IPS-NIHi7 (cell line): Measurements from ENCODE around the gene MFSD6.
"Not testable (repeated sequence)": the region's sequence is repeated elsewhere in the genome, so short reads cannot be mapped to it uniquely, and the experiment has no call there.

ENCODE experiments used
- DNase-seq: peaks from one replicate; pipeline ENCODE4 v3.0.0; 2012; ENCODE audit warnings: mixed read lengths; ENCODE audit errors: extremely low spot score

MFSD6 gene

DNA sequence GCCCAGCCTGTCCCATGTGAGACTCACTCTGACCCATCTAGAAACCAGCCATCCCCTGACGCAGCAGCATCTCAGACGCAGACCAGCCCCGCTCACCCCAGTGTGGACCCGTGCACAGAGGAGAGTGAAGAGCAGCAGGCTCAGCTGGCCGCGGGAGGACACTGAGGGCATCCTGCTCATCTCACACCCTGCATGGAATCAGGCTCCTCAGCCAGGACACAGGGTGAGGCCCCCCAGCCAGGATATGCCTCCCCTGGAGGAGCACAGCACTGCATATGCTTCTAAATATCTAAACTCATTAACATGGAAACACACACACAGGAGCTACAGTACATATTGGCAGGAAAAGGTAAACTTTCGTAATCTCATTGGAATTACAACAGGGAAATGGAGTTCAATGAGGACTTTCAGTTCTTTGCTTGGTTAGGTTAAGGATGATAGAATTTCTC is 91.9 kb downstream of the MFSD6 start:
- DNase-seq = no peak

DNA sequence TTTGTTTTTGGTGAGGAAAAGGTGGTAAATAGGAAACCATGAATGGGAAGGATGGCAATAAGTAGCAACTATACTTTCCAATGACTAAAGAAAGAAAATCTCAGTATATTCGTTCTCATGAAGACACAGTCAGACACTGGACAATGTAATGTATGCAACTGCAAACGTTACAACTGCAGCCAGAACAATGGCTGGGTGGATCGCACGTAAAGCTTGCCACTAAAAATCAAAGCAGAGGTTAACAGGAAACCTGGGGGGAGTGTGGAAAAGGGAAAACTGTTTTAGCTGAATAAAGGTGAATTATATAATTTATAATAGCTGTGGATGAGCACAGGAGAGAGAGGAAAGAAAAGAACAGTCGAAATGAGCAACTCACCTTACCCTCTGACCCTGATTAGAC is 93.1 kb downstream of the MFSD6 start:
- no peak for DNase-seq

DNA sequence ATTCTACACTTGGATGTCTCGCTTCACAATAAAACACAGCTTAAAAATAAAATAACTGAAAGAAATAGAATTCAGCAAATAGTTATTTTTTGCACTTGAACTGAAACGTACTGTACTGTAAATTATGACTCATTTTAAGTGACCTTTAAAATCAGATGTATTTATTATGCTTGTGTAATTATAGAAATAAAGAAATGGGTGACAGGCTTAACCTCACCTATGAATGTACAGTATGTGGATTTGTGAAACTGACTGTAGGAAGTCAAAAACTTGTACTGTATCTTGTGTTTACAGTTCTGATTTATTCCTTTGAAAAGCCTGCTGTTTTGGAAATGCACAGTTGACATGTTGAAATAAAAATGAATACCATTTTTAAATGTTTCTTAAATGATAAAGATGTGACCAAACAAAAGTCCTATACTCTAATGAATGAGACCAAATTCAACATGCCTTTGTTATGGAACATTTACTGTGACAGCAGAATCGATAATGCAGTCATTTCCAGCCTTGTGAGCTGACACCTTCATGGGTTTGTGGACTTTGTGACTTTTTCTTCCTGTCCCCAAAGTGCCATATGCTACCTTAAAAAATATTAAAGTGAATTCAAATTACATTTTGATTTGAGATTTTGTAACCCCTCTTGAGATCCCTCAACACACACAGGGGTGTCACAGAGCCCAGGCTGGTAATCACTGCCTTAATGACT is 93.7 kb downstream of the MFSD6 start:
- DNase-seq = no peak

DNA sequence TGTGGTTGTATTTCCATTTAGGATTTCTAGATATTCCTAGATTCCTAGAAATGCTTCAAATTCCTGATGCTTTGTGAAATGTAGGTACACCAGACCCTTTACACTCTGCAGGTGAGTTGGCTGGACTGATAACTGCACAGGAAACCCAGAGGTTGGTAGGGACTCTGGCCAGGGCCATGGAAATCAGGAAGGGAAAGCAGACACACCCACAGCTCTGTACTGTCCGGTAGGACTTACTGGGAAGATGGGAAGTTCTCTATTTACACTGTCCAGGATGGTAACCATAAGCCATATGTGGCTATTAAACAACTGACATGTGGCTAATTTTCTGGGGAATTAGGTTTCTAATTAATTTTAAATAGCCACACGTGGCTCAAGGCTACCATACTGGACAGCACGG is 94.9 kb downstream of the MFSD6 start:
- no peak for DNase-seq

DNA sequence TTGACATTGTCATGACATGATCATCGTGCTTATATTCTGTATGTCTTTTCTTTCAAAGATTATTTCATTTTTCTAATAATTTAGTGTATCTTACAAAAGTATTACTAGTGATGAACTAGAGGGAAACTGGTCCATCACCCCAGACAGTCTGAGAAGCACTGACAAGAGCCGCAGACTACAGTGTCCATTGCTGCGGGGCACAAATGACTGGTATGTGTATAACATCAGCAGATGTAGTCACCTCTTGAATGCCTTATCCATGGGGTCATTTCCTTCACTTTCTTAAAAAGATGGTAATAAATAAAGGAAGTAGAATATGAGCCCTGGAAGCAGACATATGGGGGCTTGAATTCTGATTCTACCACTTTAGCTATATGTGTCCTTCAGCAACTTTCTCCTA is 96.8 kb downstream of the MFSD6 start:
- DNase-seq = no peak

DNA sequence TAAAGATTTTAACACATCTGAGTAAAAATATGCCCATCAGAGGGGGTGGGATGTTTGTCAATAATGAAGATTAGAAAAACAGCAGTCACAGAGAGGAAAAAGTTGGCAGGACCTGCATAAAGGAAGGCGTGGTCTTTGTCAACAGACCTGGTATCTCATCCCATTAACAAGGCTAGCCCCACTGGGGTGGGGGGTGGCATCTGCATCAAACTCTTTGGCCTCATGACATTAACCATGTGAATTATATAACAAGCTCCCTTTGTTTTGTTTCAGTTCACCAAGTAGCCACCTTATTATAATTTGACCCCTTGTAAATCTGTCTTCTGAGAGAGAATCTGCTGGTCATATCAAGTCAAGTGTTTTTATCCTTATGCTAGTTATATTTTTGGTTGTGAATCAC is 97.5 kb downstream of the MFSD6 start:
- DNase-seq = no peak

DNA sequence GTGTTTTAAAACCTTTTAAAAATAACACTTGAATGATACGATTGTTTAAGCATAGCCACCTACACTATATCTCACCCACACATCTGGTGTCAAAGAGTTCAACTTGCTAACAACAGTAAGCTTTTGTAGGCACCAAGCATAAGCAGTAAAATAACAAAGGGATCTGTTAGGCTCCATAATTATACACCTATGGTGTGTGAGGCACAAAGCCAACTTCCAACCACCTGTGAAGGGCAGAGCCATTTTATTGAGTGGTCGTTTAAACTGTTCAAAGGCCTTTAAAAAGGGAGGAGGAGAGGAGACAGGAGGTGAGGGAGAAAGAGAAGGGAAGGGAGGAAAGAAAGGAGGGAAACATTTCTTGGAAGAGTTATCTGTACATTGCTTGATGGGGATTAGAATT is 98.5 kb downstream of the MFSD6 start:
- no peak for DNase-seq

DNA sequence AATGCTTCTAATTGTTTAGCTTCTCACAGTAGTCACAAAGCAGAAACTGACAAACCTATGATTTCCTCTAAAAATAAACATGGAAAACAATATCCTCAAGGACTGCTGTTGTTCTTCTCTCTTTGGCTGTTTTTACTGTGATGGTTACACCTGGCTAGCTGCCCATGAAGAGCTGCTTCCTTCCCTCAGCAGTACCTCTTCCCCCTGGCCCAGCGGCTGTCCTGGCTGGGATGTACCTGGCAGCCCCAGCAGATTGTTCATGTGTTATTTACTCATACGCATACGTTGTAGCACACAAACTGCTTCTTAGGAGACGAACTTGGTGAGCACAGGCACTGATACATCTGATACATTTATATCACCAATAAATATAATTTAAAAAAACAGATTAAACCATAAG is 99.0 kb downstream of the MFSD6 start:
- no peak for DNase-seq

DNA sequence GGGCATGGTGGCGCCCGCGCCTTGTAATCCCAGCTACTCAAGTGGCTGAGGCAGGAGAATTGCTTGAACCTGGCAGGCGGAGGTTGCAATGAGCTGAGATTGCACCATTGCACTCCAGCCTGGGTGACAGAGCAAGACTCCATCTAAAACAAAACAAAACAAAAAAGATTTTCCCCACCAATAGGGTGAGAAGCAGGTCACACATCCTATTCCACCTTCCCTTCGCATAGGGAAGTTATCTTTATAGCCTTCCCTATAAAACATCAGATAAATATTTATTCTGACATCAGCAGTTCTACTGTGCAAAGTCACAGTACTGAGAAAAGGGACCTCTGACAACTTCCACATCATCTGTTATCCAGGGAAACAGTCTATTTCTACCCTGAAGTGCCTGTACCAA is 101.7 kb downstream of the MFSD6 start:
- not testable (repeated sequence) for DNase-seq

DNA sequence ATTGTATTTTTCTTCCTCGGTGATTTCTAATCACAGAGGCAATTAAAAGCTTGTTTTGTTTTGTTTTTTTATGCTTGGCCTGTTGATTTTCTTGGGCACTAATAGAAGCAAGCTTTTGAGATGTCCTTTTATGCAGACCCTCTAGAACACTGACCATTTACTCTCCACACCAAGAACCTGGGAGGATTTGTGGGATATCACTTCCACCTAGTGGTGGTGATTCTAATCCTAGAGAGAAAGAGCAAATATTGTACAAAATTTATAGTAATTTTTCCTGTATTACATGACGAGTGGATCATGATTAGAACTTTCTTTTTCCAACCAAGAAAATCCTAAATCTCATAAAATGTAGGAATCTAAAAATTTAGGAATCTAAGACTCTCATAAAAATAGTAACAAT is 102.9 kb downstream of the MFSD6 start:
- no peak for DNase-seq

DNA sequence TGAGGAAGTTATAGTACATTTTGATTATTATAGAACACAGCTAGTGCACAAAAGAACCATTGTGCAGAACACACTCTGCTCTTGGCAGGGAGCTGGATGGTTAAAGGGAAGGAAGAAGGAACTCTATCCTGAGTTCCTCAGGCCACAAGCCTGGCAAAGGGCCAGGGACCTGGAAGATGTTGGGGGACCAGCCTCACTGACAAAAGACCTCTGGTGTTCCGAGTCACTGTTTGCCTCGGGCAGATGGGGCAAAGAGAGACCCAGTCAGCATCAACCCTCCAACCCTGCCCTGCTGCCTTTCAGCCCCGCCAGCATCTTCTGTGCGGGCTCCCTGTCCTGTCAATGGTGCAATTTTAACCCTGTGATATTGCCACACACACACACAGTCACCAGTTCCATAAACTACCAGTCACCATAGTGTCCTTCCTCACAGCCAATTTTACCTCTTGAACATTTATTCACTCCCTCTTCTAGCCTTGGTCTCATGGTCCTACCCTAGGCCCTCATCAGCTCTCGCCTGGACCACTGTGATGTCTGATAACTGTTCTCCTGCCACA is 104.5 kb downstream of the MFSD6 start:
- DNase-seq = no peak

DNA sequence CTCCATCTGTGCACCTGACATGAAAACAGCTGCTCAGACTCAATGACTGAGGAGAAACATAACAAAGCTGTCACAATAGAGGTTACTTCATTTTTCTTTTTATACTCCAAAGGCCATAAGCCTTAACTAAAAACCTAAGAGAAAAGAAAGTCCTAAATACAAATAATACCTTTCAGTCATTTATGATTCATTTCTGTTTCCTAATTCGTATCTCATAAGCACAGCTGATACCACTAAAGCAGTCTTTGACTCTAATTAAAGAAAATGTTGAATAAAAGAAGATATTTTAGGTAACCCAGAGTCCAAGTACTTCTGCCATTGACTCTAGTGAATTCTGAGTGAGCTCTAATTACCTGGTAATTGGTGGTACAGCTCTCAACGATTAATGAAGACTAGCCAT is 105.7 kb downstream of the MFSD6 start:
- DNase-seq = no peak

DNA sequence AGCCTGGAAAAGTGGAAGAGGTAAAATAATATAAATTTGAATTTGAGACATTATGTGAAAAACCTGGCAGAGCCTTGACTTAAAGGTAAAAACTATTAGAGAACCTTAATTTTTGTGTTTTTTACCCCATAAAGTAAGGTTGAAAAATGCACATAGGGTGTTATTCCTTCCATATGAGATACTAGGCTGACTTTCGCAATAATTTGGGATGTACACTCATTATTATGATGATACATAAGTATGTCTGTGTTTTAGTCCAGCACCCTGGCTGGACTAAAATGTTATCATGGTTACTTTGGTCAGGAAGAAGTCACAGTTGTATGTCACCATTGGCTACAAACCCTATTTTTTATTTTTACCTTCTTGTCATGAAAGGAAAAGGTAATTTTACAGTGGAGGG is 106.5 kb downstream of the MFSD6 start:
- DNase-seq = no peak

DNA sequence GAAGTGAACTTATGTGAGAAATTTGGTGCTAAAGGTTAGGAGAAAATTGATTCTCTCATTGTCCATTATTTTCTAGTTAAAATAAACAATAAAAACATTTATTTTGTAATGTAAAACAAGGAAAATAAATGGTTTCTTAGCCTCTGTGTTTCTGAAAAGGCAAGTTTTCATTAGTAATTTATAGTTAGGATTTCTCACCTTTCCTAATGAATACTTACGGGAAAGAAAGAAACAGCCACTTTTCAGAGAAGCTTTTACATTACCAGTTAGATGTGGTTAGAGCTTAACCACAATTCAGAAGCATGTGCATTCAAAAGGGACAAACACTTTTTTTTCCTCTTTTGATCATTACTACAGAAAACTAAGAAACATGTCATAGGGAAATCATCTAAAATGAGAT is 107.5 kb downstream of the MFSD6 start:
- DNase-seq = no peak

DNA sequence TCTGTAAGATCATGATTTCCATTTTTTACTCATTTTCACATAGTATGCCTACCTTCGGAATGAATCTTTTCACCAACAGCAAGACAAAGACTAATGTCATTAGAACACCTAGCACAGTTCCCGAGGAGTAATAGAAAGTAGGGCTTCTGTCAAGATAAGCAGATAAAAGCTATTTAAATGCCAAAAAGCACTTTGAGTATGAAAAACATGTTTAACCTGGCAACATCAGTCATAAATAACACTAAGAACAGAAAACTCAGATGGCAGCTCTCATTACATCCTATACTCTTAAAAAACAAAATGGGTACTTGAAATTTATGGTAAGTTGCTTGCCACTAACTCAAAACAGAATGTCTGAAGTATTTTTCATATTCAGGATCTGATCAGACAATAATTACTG is 109.3 kb downstream of the MFSD6 start:
- no peak for DNase-seq

DNA sequence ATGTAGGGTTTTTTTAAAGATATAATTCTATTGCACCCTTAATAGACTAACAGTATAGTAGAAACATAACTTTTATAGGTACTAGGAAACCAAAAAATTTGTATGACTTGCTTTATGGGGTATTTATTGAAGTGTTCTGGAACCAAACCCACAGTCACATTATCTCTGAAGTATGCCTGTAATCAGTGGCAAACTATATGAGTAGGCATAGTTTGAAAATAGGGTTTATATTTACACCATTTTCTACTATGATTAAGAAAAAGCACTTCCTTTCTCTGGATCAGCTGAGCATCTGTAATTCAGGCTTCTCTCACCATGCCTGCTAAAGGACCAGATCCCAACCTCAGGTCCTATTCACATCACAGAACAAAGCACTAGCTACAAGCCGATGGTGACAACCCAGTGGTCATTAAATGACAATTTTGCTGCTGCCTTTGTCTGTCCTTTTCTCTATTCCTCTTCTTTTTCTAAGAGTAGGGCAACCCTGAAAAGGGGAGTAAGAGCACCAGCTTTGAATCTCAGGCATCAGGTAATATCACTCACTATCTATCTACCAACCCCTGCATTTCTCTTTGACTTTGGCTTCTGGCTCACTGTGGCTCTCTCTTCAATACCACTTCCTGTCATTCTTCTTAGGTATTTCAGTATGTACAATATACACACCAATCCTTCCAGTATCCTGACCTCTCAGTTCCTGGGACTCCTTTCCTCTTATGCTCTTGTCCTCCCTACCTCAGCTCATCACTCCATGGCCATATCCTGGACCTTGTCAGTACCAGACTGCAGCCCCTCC is 112.0 kb downstream of the MFSD6 start:
- no peak for DNase-seq

DNA sequence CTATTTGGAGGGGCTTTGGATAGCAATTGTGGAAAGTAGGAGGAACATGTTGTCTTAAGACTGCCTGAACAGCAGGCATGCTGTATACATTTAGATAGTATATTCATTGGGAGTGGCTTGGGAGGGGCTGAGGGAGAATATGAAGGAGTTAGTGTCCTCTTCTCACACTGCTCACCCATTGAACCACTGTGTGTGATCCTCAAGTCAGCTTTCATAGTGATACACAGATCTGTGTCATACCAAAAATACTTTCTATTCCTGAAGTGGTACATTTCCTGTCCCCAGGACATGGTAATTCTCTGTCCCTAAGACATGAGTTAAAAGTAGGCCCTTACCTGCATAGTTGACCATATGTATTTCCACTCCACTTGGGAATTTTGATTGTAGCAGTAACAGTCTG is 116.8 kb downstream of the MFSD6 start:
- DNase-seq = no peak

DNA sequence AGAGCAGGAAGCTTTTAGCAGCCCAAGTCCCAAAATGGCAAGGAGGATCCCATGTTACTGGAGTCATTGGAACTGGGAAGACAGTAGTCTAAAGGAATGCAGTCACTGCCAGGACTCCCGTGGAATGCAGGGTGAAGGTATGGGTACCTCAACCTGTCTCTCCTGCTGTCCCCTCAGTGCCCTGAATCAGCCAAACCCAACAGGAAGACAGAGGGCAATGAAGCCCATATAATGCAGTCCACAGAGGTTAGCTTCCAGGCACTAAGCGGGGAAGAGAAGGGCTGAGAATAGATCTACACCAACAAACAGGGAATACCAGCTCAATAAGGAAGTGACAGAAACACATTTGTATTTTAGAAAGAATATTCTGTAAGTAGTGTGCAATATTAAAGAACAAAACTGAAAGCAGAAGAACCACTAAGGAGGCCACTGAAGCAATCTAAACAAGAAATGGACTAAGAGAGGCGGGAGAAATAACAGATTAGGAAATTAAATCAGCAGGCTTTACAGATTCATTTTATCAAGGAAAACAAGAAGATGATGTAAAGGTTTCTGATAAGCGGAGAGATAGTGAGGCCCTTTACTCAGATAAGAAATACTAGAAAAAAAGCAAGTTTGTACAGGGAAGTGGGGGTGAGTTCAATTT is 118.1 kb downstream of the MFSD6 start:
- no peak for DNase-seq

DNA sequence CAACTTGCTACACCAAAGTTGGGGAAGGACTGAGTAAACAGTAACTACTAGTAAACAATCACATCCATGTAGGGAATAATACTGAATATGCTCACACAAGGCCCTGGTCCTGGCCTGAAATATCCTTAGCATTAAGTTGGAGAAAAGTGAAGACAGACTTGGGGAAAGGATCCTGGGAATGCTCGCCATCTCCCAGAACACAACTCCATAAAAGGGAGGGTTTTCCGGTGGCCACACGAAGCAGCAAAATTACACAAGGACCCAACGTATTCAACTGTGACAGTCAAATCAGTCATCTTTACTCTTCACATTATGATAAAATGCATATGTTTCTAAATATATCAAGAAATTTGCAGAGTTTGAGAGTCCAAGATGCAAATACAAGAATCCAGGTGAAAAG is 119.1 kb downstream of the MFSD6 start:
- no peak for DNase-seq

DNA sequence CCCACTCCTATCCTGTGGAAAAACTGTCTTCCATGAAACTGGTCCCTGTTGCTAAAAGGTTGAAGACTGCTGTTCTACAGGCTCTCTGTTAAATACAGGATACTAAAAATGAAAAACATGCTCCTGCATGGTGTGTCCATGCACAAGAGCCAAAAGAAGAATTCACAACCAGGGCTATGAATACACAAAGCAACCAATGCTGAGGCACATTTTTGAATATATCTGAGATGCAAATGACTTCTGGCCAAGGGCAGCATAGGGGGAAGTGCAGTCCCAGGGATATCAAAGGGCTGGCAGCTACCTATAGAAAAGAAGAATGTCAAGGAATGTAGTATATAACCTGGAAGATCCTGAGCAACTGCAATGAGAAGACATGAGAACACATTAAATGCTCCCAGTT is 119.8 kb downstream of the MFSD6 start:
- DNase-seq = no peak

DNA sequence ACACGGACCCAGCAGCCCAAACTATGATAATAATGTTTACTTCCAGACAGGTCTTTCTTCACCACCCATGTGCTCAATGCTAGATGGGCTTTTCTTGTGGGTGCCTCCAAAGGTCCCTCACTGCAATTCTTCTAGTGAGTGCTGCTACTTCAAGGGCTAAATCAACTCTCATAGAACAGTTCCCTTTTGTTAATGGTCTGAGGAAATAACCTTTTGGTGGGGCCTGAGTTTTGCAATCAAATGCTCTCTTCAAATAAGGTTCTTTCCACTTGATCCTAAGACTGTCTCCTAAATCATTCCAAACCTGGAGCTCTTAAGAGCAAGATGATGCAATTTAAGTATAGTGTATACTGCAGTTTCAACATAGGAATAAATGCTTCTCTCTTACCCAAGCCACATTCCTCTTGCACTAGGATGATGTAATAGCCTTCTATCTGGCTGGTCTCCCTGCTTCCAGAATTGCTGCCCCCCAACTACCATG is 120.4 kb downstream of the MFSD6 start:
- no peak for DNase-seq

DNA sequence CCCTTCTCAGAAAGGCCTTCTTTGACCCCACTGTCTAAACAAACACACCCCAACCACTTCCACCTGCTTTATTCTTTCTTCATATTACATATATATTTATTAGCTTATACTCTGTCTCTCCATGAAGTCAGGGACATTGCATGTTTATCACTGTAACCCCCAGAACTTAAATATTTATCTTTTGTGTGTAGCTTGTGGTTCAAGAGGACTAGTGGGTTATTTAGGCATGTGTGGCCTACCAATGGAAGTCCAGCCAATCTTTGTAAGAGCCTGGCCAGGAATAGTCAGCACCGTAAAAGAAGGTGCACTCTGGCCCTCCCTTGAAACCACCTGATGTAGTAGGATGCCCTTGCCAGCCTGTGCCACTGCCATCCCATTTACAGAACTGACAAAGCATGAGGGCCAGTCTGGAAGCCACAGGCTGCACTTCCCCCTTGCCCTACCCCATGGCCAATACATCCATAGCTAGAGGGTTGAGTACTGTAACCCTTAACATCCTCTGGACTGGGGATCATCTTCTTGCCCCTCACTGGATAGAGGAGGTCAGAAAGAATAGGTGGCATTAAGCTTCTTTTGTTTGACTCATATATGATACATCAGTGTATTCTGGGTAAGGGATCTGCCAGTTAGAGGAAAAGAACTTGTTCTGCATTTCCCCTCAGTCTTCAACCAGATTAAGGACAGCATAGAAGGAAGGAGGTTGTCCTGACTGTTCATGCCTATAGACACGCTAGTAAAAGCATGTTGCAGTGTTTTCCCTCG is 121.5 kb downstream of the MFSD6 start:
- no peak for DNase-seq
